SK-N-SH (cell line): ENCODE results near the gene NOTCH1.

Source experiments
- CHD2 ChIP-seq: fragments of 150-350 bp; IDR thresholded peaks from 2 replicates; pipeline ENCODE4 v1.6.1; 2018; ENCODE audit warnings: low read length; ENCODE audit not compliant: partially characterized antibody
- CTCF ChIP-seq: fragments of 200-600 bp; sonication (generic); IDR thresholded peaks from 2 replicates; pipeline ENCODE4 v1.6.1; 2017; ENCODE audit warnings: antibody characterized with exemption, mild to moderate bottlenecking, moderate library complexity
- ELF1 ChIP-seq: IDR thresholded peaks from 2 replicates; pipeline ENCODE4 v1.4.0; 2012
- EP300 ChIP-seq, 2 experiments: IDR thresholded peaks; 2 replicates each; pipeline versions ENCODE4 v1.4.0 to v1.6.1; 2012; ENCODE audit warnings: borderline replicate concordance in 1 of 2, low read depth in 1 of 2, low read length in 1 of 2
- EZH2phosphoT487 ChIP-seq: fragments of 200-600 bp; sonication (generic); IDR thresholded peaks from 2 replicates; pipeline ENCODE4 v1.6.1; 2017; ENCODE audit warnings: low read depth, mixed run types, mild to moderate bottlenecking, antibody characterized with exemption, moderate library complexity, borderline replicate concordance
- POLR2AphosphoS5 ChIP-seq: IDR thresholded peaks from 2 replicates; pipeline ENCODE4 v1.6.1; 2012; ENCODE audit warnings: low read depth, low read length
- RAD21 ChIP-seq: IDR thresholded peaks from 2 replicates; pipeline ENCODE4 v1.6.1; 2012; ENCODE audit warnings: mild to moderate bottlenecking, low read length
- RXRA ChIP-seq: IDR thresholded peaks from 2 replicates; pipeline ENCODE4 v1.4.0; 2012; ENCODE audit warnings: low read depth, mild to moderate bottlenecking, borderline replicate concordance
- USF2 ChIP-seq: fragments of 150-350 bp; IDR thresholded peaks from 2 replicates; pipeline ENCODE4 v1.6.1; 2017; ENCODE audit warnings: antibody characterized with exemption, low read length, low read depth, borderline replicate concordance
- YY1 ChIP-seq: IDR thresholded peaks from 2 replicates; pipeline ENCODE4 v1.4.0; 2012; ENCODE audit warnings: low read depth, mild to moderate bottlenecking

GRCh38 chr9:136451221-136451877, 94.5 kb downstream of the NOTCH1 start:
- TF ChIP-seq CTCF (peak; percentile 15; the same call in 1 of the 2 replicates), EP300 (IDR thresholded peaks at IDR 0.05; ENCODE audit: borderline replicate concordance in 1 of 2, low read depth in 1 of 2, low read length in 1 of 2) (no peak), YY1 (no peak), RAD21 (no peak), POLR2AphosphoS5 (no peak), RXRA (no peak), ELF1 (no peak), USF2 (no peak), CHD2 (no peak), EZH2phosphoT487 (no peak)
